ENCODE data around the gene TAF6. TPM values are rescaled to one million over a fixed set of nuclear protein-coding genes. Genes with fewer than 3 reads are reported as not detected.

TAF6 gene
- total and polyA plus RNA-seq, 9 of the 15 experiments (the other 6 are each of a cell fraction or from before 2014, with no cell fraction given) = 0.78 to 78.7 (median 21.3) TPM

DNA sequence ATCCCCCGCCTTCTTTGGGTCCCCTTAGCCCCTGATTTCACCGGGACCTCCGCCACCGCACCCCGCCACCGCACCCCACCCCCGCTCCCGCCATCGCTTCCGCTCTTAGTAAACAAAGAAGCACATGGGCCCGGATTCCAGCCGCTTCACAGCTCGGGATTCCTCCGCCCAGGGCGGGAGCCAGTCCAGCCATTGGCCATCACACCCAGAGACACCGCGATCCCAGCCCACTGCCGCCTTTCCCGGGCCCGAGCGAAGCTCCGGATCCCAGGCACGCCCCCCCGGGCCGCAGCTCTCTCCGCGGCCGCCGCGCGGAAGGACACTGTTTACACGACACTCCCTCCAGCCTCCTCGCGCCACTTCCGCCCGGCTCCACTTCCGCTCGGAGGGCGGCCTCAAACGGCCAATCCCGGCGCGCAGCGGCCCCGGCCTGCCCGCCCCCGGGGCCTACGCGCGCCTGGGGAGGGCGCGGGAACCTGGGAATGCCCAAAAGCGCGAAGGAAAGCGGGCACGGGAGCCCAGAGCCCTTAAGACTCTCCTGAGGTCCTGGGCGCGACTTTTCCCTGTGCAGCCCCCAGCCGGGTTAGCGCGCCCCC lies 18.6 kb downstream of the TAF6 start (continued):
- TF ChIP-seq, protein P1, sequence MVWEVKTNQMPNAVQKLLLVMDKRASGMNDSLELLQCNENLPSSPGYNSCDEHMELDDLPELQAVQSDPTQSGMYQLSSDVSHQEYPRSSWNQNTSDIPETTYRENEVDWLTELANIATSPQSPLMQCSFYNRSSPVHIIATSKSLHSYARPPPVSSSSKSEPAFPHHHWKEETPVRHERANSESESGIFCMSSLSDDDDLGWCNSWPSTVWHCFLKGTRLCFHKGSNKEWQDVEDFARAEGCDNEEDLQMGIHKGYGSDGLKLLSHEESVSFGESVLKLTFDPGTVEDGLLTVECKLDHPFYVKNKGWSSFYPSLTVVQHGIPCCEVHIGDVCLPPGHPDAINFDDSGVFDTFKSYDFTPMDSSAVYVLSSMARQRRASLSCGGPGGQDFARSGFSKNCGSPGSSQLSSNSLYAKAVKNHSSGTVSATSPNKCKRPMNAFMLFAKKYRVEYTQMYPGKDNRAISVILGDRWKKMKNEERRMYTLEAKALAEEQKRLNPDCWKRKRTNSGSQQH (CRISPR knock-in tag; IDR thresholded peaks at IDR 0.05) = peak; percentile 74; the same call in 1 of the 2 replicates
- TF ChIP-seq FOXJ2 (tag; IDR thresholded peaks at IDR 0.05) = peak; percentile 98
- TF ChIP-seq, protein P2, sequence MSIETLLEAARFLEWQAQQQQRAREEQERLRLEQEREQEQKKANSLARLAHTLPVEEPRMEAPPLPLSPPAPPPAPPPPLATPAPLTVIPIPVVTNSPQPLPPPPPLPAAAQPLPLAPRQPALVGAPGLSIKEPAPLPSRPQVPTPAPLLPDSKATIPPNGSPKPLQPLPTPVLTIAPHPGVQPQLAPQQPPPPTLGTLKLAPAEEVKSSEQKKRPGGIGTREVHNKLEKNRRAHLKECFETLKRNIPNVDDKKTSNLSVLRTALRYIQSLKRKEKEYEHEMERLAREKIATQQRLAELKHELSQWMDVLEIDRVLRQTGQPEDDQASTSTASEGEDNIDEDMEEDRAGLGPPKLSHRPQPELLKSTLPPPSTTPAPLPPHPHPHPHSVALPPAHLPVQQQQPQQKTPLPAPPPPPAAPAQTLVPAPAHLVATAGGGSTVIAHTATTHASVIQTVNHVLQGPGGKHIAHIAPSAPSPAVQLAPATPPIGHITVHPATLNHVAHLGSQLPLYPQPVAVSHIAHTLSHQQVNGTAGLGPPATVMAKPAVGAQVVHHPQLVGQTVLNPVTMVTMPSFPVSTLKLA (conservative IDR thresholded peaks at IDR 0.05) = peak; percentile 100
- TF ChIP-seq ZNF668 (CRISPR knock-in tag; IDR thresholded peaks at IDR 0.05) = 0 out of 2 replicates have a peak, but pooled peaks have one; percentile 68
- TF ChIP-seq, protein P3, sequence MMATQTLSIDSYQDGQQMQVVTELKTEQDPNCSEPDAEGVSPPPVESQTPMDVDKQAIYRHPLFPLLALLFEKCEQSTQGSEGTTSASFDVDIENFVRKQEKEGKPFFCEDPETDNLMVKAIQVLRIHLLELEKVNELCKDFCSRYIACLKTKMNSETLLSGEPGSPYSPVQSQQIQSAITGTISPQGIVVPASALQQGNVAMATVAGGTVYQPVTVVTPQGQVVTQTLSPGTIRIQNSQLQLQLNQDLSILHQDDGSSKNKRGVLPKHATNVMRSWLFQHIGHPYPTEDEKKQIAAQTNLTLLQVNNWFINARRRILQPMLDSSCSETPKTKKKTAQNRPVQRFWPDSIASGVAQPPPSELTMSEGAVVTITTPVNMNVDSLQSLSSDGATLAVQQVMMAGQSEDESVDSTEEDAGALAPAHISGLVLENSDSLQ (IDR thresholded peaks at IDR 0.05) = peak; percentile 54
- peak; percentile 99 to 100 for TF ChIP-seq FOXK2 (conservative IDR thresholded peaks at IDR 0.05 in 1 of 2, IDR thresholded peaks at IDR 0.05 in 1 of 2; ENCODE audit: low read depth in 2 of 2)
- peak; percentile 82 for TF ChIP-seq HMGN3 (IDR thresholded peaks at IDR 0.05; ENCODE audit: borderline replicate concordance, extremely low read depth, insufficient read length, low read depth, low read length)
- peak; percentile 43 for TF ChIP-seq ASH1L (IDR thresholded peaks at IDR 0.05; ENCODE audit: borderline replicate concordance, low read depth, partially characterized antibody)
- TF ChIP-seq RBFOX2 (IDR thresholded peaks at IDR 0.05; ENCODE audit: low read depth, low read length) = peak; percentile 96; the same call in 1 of the 2 replicates
- TF ChIP-seq, protein P4, sequence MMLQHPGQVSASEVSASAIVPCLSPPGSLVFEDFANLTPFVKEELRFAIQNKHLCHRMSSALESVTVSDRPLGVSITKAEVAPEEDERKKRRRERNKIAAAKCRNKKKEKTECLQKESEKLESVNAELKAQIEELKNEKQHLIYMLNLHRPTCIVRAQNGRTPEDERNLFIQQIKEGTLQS (IDR thresholded peaks at IDR 0.05) = peak; percentile 60
- TF ChIP-seq, protein P4 (CRISPR knock-in tag; conservative IDR thresholded peaks at IDR 0.05) = no peak; the same call in 1 of the 2 replicates
- TF ChIP-seq SMAD4 (CRISPR knock-in tag; conservative IDR thresholded peaks at IDR 0.05) = peak; percentile 72; the same call in 1 of the 2 replicates
- TF ChIP-seq, protein P5, sequence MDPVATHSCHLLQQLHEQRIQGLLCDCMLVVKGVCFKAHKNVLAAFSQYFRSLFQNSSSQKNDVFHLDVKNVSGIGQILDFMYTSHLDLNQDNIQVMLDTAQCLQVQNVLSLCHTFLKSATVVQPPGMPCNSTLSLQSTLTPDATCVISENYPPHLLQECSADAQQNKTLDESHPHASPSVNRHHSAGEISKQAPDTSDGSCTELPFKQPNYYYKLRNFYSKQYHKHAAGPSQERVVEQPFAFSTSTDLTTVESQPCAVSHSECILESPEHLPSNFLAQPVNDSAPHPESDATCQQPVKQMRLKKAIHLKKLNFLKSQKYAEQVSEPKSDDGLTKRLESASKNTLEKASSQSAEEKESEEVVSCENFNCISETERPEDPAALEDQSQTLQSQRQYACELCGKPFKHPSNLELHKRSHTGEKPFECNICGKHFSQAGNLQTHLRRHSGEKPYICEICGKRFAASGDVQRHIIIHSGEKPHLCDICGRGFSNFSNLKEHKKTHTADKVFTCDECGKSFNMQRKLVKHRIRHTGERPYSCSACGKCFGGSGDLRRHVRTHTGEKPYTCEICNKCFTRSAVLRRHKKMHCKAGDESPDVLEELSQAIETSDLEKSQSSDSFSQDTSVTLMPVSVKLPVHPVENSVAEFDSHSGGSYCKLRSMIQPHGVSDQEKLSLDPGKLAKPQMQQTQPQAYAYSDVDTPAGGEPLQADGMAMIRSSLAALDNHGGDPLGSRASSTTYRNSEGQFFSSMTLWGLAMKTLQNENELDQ (CRISPR knock-in tag; IDR thresholded peaks at IDR 0.05; ENCODE audit: borderline replicate concordance) = no peak
- no peak for TF ChIP-seq CBFB (CRISPR knock-in tag; IDR thresholded peaks at IDR 0.05)
- no peak for TF ChIP-seq MIER1 (IDR thresholded peaks at IDR 0.05; ENCODE audit: low read depth)
- 0 out of 2 replicates have a peak, but pooled peaks have one; percentile 19 for TF ChIP-seq NBN (IDR thresholded peaks at IDR 0.05; ENCODE audit: low read depth)
- peak; percentile 77; the same call in 1 of the 2 replicates for TF ChIP-seq PHF21A (IDR thresholded peaks at IDR 0.05; ENCODE audit: borderline replicate concordance, low read depth)
- peak; percentile 39 for TF ChIP-seq KDM5B (IDR thresholded peaks at IDR 0.05; ENCODE audit: insufficient replicate concordance, low read depth, low read length)
- no peak for TF ChIP-seq SNIP1 (IDR thresholded peaks at IDR 0.05; ENCODE audit: low read depth)

Data from K562 (cell line).